Measurements from ENCODE around the gene SULT1E1. TPM values are rescaled to one million over a fixed set of nuclear protein-coding genes. Genes with fewer than 3 reads are reported as not detected.
A peak's percentile ranks its signal among the peaks of the same experiment; 100 is the strongest.

SULT1E1 gene
- total and polyA plus RNA-seq, 7 donors: 0.05 TPM; not detected in 6

DNA sequence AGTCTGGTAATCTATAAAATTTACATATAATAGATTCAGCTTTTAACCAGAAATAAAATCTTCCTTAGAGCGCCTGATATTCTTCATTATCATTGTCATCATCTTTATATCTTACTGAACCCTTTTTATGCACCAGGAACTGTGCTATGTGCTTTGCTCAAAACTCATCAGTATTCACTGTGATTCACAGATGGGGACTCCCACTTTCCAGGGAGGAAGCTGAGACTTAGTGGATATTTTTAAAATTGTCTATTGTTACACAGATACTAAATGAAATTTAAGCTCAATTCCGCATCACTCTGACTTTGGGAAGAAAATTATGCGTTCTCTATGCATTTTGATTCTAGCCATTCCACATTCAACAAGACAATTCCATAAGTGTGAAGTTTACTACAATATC, 34.8 kb upstream of the SULT1E1 start:
- TF ChIP-seq, protein P1, sequence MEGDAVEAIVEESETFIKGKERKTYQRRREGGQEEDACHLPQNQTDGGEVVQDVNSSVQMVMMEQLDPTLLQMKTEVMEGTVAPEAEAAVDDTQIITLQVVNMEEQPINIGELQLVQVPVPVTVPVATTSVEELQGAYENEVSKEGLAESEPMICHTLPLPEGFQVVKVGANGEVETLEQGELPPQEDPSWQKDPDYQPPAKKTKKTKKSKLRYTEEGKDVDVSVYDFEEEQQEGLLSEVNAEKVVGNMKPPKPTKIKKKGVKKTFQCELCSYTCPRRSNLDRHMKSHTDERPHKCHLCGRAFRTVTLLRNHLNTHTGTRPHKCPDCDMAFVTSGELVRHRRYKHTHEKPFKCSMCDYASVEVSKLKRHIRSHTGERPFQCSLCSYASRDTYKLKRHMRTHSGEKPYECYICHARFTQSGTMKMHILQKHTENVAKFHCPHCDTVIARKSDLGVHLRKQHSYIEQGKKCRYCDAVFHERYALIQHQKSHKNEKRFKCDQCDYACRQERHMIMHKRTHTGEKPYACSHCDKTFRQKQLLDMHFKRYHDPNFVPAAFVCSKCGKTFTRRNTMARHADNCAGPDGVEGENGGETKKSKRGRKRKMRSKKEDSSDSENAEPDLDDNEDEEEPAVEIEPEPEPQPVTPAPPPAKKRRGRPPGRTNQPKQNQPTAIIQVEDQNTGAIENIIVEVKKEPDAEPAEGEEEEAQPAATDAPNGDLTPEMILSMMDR (IDR thresholded peaks at IDR 0.05): no peak
- intact Hi-C loops (cut with DNase I): no loop called here
- ATAC-seq (no peak), DNase-seq (no peak)
- 80 to 93% (median 91%) methylated on average over 3 of the region's 3 CpGs for WGBS, 3 donors
- Histone ChIP-seq H3K36me3 (ENCODE audit: insufficient read depth in 1 of 2, low read depth in 1 of 2) (no peaks in the 10 kb centered on the region), H3K27ac (no peak overlapping the region), H3K9me3 (no peaks in the 10 kb centered on the region), H3K27me3 (ENCODE audit: insufficient read depth in 3 of 3, low read length in 2 of 3) (no peaks in the 10 kb centered on the region), H3K4me1 (no peaks in the 10 kb centered on the region), H3K4me3 (no peak overlapping the region)

DNA sequence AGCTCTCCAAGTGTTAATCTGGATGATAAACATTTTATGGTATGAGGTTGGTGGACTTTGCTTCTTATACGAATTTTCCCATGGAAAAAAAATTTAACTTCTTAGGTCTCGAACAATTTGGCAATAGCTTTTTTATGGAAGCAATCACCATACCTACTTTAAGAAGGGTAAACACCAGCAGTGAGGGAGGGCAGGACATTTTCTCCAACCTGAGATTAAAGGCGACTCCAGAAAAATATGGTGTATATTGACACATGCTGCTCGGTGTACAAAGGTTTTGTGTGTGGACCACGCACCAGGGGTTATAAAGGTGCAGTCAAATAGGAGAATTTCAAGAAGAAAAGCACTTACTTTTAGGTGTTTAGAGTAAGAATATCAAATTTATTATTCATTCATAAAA, 34.2 kb upstream of the SULT1E1 start:
- ATAC-seq (no peak), DNase-seq (no peak)
- H3K36me3 ChIP-seq (ENCODE audit: insufficient read depth in 1 of 2, low read depth in 1 of 2): no peaks in the 10 kb centered on the region
- WGBS, 3 donors: 62 to 81% (median 81%) methylated on average over 5 of the region's 5 CpGs
- H3K27me3 ChIP-seq (ENCODE audit: insufficient read depth in 3 of 3, low read length in 2 of 3): no peaks in the 10 kb centered on the region
- intact Hi-C loops (cut with DNase I): no loop called here
- no peak overlapping the region for H3K4me3 ChIP-seq
- TF ChIP-seq, protein P1 (IDR thresholded peaks at IDR 0.05): no peak
- no peaks in the 10 kb centered on the region for H3K9me3 ChIP-seq
- no peak overlapping the region for H3K27ac ChIP-seq
- no peaks in the 10 kb centered on the region for H3K4me1 ChIP-seq

DNA sequence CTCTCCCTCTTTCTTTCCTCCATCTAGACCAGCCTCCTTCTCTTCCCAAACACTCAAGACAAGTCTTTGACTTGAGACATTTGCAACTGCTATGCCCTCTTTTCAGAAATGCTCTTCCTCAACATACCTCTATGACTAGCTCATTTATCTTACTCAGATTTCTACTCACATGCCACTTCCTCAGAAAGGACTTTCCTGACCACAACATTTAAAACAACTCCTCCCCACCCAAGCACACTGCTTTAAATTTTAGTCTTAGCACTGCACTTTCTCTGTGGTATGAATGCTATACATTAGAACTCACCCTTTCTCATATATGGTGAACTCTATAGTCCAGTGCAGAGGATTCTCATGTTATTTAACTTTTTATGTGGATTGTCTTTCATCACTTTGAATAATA, 28.4 kb upstream of the SULT1E1 start:
- Histone ChIP-seq H3K27me3 (ENCODE audit: insufficient read depth in 3 of 3, low read length in 2 of 3) (no peaks in the 10 kb centered on the region), H3K4me3 (no peak overlapping the region), H3K27ac (no peak overlapping the region), H3K4me1 (no peaks in the 10 kb centered on the region), H3K36me3 (ENCODE audit: insufficient read depth in 1 of 2, low read depth in 1 of 2) (no peaks in the 10 kb centered on the region), H3K9me3 (no peaks in the 10 kb centered on the region)
- TF ChIP-seq, protein P1 (IDR thresholded peaks at IDR 0.05): no peak
- DNase-seq (no peak), ATAC-seq (no peak)
- intact Hi-C loops (cut with DNase I): no loop called here

DNA sequence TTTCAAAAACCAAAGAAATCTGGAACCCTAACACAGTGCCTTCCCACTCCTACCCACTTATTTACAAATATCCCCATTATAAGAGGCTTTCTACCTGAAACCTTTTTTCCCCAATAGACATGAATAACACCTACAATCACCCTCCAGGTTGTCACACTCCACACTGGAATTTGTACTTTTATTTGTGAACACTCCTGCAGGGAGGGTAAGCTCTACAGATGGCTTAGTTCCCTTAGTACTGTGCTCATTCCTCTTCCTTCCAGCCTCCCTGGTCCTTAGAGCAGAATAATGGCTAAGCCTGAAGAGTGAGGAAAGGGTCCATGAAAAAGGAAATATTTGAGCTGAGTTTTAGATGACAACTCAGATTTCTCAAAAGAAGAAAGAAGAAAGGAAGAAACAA, 22.2 kb upstream of the SULT1E1 start:
- Histone ChIP-seq H3K27me3 (ENCODE audit: insufficient read depth in 3 of 3, low read length in 2 of 3) (no peaks in the 10 kb centered on the region), H3K36me3 (ENCODE audit: insufficient read depth in 1 of 2, low read depth in 1 of 2) (no peaks in the 10 kb centered on the region), H3K27ac (no peak overlapping the region), H3K9me3 (no peaks in the 10 kb centered on the region), H3K4me1 (no peaks in the 10 kb centered on the region), H3K4me3 (no peak overlapping the region)
- no peak for ATAC-seq
- TF ChIP-seq, protein P1 (IDR thresholded peaks at IDR 0.05): no peak
- DNase-seq: no peak
- intact Hi-C loops (cut with DNase I): no loop called here

DNA sequence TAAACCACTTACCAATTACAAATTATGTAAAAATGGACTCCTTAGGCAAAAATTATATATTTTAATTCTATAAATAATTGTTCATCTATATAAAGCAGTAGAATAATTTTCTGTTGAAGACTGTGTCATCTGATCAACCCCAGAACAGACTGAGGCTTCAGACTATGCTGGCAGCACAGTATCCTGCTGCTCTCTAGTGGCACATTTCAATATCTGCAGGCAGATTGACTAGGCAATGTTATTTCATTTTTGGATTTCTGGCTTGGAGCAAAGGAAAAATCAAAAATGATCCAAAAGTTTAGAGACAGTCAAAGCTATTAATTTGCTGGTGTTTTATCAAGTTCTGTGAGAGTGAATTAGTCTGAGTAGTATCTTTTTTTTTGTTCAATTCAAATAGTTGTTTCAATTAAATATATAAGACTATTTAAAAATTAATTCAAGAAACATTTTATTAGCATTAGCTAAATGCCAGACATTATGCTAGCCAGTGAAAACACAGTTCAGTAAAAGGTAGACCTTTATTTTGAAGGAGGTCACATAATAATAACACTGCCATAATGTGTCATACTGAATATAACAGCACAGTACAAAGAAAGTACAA, 21.3 kb upstream of the SULT1E1 start:
- ATAC-seq (peak in 1 of 4 donors; percentile 46), DNase-seq (no peak)
- Histone ChIP-seq H3K36me3 (ENCODE audit: insufficient read depth in 1 of 2, low read depth in 1 of 2) (no peaks in the 10 kb centered on the region), H3K9me3 (no peaks in the 10 kb centered on the region), H3K27me3 (ENCODE audit: insufficient read depth in 3 of 3, low read length in 2 of 3) (no peaks in the 10 kb centered on the region), H3K4me3 (no peak overlapping the region), H3K4me1 (no peaks in the 10 kb centered on the region), H3K27ac (no peak overlapping the region)
- intact Hi-C loops (cut with DNase I): no loop called here
- TF ChIP-seq, protein P1 (IDR thresholded peaks at IDR 0.05): peak; percentile 50
